CD4-positive, alpha-beta T cell (primary cell): ENCODE measurements around the gene DEPDC4. TPM values are rescaled to one million over a fixed set of nuclear protein-coding genes. Genes with fewer than 3 reads are reported as not detected.
"Not testable (repeated sequence)": the region's sequence is repeated elsewhere in the genome, so short reads cannot be mapped to it uniquely, and the experiment has no call there.

Experiments used
- ATAC-seq: fragments of 200-7000 bp; cut with Tn5 transposase; one replicate; pipeline ENCODE4 v1.10.0; 2022; ENCODE audit warnings: mild to moderate bottlenecking; ENCODE audit not compliant: poor library complexity
- CTCF ChIA-PET: fragments of 350-600 bp; sonication (Branson Sonifier 250); formaldehyde crosslinking; loops from one replicate; lab custom pipeline; 2021; ENCODE audit warnings: antibody characterized with exemption, inconsistent platforms; lab: Charles Lee
- POLR2A ChIA-PET: fragments of 350-600 bp; sonication (Branson Sonifier 250); formaldehyde crosslinking; loops from one replicate; lab custom pipeline; 2021; ENCODE audit warnings: antibody characterized with exemption, inconsistent platforms; lab: Charles Lee
- DNase-seq, 14 experiments: peaks; one replicate each; pipeline ENCODE4 v3.0.0-alpha.2; 2013 to 2020; ENCODE audit warnings: mixed read lengths in 2 of 14
- H3K27ac ChIP-seq, 2 donors: one replicate each; pipeline versions ENCODE4 v1.5.1 to v1.7.0; 2013; ENCODE audit warnings: low read length in 2 of 2, low read depth in 1 of 2, mild to moderate bottlenecking in 1 of 2
- H3K27me3 ChIP-seq, 2 experiments: 1 replicate in 1 of 2; 2 replicates in 1 of 2; pipeline versions ENCODE4 v1.6.1 to v1.7.0; 2013; ENCODE audit warnings: low read length in 2 of 2, control low read depth in 1 of 2, mild to moderate bottlenecking in 1 of 2, moderate library complexity in 1 of 2; ENCODE audit not compliant: insufficient read depth in 2 of 2, control insufficient read depth in 1 of 2
- H3K36me3 ChIP-seq: one replicate; pipeline ENCODE4 v1.6.1; 2013; ENCODE audit warnings: low read length, control low read depth; ENCODE audit not compliant: insufficient read depth
- H3K4me1 ChIP-seq: one replicate; pipeline ENCODE4 v1.6.1; 2013; ENCODE audit warnings: low read length, control low read depth; ENCODE audit not compliant: insufficient read depth
- H3K4me3 ChIP-seq: one replicate; pipeline ENCODE4 v1.5.1; 2013; ENCODE audit warnings: mild to moderate bottlenecking, low read length, moderate library complexity
- H3K9me3 ChIP-seq, 2 experiments: 1 replicate in 1 of 2; 2 replicates in 1 of 2; pipeline versions ENCODE4 v1.6.1 to v1.7.0; 2013; ENCODE audit warnings: low read length in 2 of 2, mild to moderate bottlenecking in 2 of 2, control low read depth in 1 of 2, moderate library complexity in 1 of 2; ENCODE audit not compliant: control insufficient read depth in 1 of 2, insufficient read depth in 1 of 2
- H3K27ac Mint-ChIP-seq: one replicate; pipeline ENCODE4 v1.8.0; 2020; ENCODE audit warnings: mixed read lengths
- H3K27me3 Mint-ChIP-seq: one replicate; pipeline ENCODE4 v1.8.0; 2021; ENCODE audit warnings: mixed read lengths
- H3K36me3 Mint-ChIP-seq: one replicate; pipeline ENCODE4 v1.8.0; 2021; ENCODE audit warnings: low read depth, mixed read lengths
- H3K4me1 Mint-ChIP-seq: one replicate; pipeline ENCODE4 v1.8.0; 2021; ENCODE audit warnings: low read depth, mixed read lengths
- H3K4me3 Mint-ChIP-seq: one replicate; pipeline ENCODE4 v1.8.0; 2020; ENCODE audit warnings: mild to moderate bottlenecking, mixed read lengths
- H3K9me3 Mint-ChIP-seq: one replicate; pipeline ENCODE4 v1.8.0; 2020; ENCODE audit warnings: mixed read lengths
- CTCF ChIP-seq: fragments of 200-600 bp; IDR thresholded peaks from one replicate; pipeline ENCODE4 v1.8.0; 2022; ENCODE audit warnings: antibody characterized with exemption, mild to moderate bottlenecking
- intact Hi-C, 2 experiments: fragments of 100-400 bp; cut with DNase I in 1 of 2; cut with micrococcal nuclease in 1 of 2; formaldehyde crosslinking; loops; one replicate each; pipeline versions ENCODE4 v1.15.1 to v1.9.0; 2023 to 2025; cut with DNase I, micrococcal nuclease
- total RNA-seq, 174 experiments: library from RNA in 2 of 174; stranded (reverse) in 2 of 174; gene quantifications; one replicate each; pipeline ENCODE4 v1.2.3 and lab custom pipeline; 2021 to 2026

DEPDC4 gene
- total RNA-seq, 2 experiments from 2014 or later: 0.27 to 0.50 TPM

- Histone ChIP-seq H3K4me1 (no peaks in the 10 kb centered on the region), H3K27ac (no peak overlapping the region), H3K4me3 (no peak overlapping the region), H3K27me3 (no peaks in the 10 kb centered on the region), H3K9me3 (no peaks in the 10 kb centered on the region), H3K36me3 (peaks cover 20% of the 10 kb centered on the region)
- H3K36me3 Mint-ChIP-seq: peaks cover 61% of the 10 kb centered on the region
- intact Hi-C loops: no loop called here
- H3K27ac Mint-ChIP-seq: no peak overlapping the region
- no peak for TF ChIP-seq CTCF
- H3K9me3 Mint-ChIP-seq: no peaks in the 10 kb centered on the region
- H3K4me3 Mint-ChIP-seq: no peak overlapping the region
- no peaks in the 10 kb centered on the region for H3K27me3 Mint-ChIP-seq
- ChIA-PET CTCF (no interaction called here), POLR2A (interaction anchor here (0.5 kb wide), 1 partner anchor 228 kb away, joined by 3 read pairs; no protein-coding TSS in a partner anchor)
- no peaks in the 10 kb centered on the region for H3K4me1 Mint-ChIP-seq
- DNase-seq: no peak
- ATAC-seq: no peak
Observed at GRCh38 chr12:100293017-100293416, 26.1 kb upstream of the DEPDC4 start.

GRCh38 chr12:100290016-100290415 lies 23.1 kb upstream of the DEPDC4 start:
- H3K27ac Mint-ChIP-seq: no peak overlapping the region
- Histone ChIP-seq H3K4me1 (no peaks in the 10 kb centered on the region), H3K9me3 (no peaks in the 10 kb centered on the region), H3K4me3 (no peak overlapping the region), H3K27ac (no peak overlapping the region), H3K27me3 (no peaks in the 10 kb centered on the region), H3K36me3 (peaks cover 15% of the 10 kb centered on the region)
- no peak for TF ChIP-seq CTCF
- ChIA-PET POLR2A (no interaction called here), CTCF (no interaction called here)
- H3K4me3 Mint-ChIP-seq: no peak overlapping the region
- H3K36me3 Mint-ChIP-seq: peaks cover 51% of the 10 kb centered on the region
- intact Hi-C loops: no loop called here
- H3K9me3 Mint-ChIP-seq: no peaks in the 10 kb centered on the region
- H3K27me3 Mint-ChIP-seq: no peaks in the 10 kb centered on the region
- H3K4me1 Mint-ChIP-seq: no peaks in the 10 kb centered on the region
- DNase-seq (no peak), ATAC-seq (no peak)

GRCh38 chr12:100289038-100289437 lies 22.2 kb upstream of the DEPDC4 start:
- ChIA-PET POLR2A (no interaction called here), CTCF (no interaction called here)
- no peaks in the 10 kb centered on the region for H3K4me1 ChIP-seq
- Mint-ChIP-seq H3K27me3 (no peaks in the 10 kb centered on the region), H3K36me3 (peaks cover 61% of the 10 kb centered on the region), H3K4me3 (no peak overlapping the region), H3K4me1 (no peaks in the 10 kb centered on the region), H3K9me3 (no peaks in the 10 kb centered on the region), H3K27ac (no peak overlapping the region)
- intact Hi-C loops: no loop called here
- H3K9me3 ChIP-seq: no peaks in the 10 kb centered on the region
- DNase-seq: no peak
- no peaks in the 10 kb centered on the region for H3K27me3 ChIP-seq
- TF ChIP-seq CTCF: no peak
- ATAC-seq: no peak
- no peak overlapping the region for H3K4me3 ChIP-seq
- H3K36me3 ChIP-seq: peaks cover 17% of the 10 kb centered on the region
- no peak overlapping the region for H3K27ac ChIP-seq

- H3K27me3 Mint-ChIP-seq, DNase-seq, CTCF ChIA-PET, H3K27ac ChIP-seq, intact Hi-C loops, H3K27ac Mint-ChIP-seq, H3K4me1 Mint-ChIP-seq, H3K4me1 ChIP-seq, H3K4me3 ChIP-seq, H3K9me3 Mint-ChIP-seq, H3K4me3 Mint-ChIP-seq, H3K9me3 ChIP-seq, H3K27me3 ChIP-seq, ATAC-seq: not testable (repeated sequence)
- POLR2A ChIA-PET: interaction anchor here (1.4 kb wide), 1 partner anchor 17 kb away, joined by 4 read pairs; the partner anchor contains the start of genes DEPDC4 and SCYL2
- H3K36me3 Mint-ChIP-seq: peaks cover 45% of the 10 kb centered on the region
- H3K36me3 ChIP-seq: peaks cover 11% of the 10 kb centered on the region
Observed at GRCh38 chr12:100284556-100284955, 17.7 kb upstream of the DEPDC4 start.
